GM19324 (cell line): ENCODE measurements around the gene GRP.
"Not testable (repeated sequence)": the region's sequence is repeated elsewhere in the genome, so short reads cannot be mapped to it uniquely, and the experiment has no call there.

Experiments
- ATAC-seq: cut with Tn5 transposase; IDR thresholded peaks from one replicate; pipeline ENCODE4 v1.9.1; 2021; ENCODE audit warnings: mild to moderate bottlenecking, moderate library complexity; ENCODE audit not compliant: unreplicated experiment, low FRiP score

GRP gene

GRCh38 chr18:59228351-59228750 lies 8.4 kb downstream of the GRP start:
- ATAC-seq, result no peak

GRCh38 chr18:59229191-59229590 lies 9.2 kb downstream of the GRP start:
- ATAC-seq, result no peak

GRCh38 chr18:59229701-59230443 lies 9.9 kb downstream of the GRP start:
- no peak for ATAC-seq

GRCh38 chr18:59231114-59231513 lies 11.2 kb downstream of the GRP start:
- no peak for ATAC-seq

- ATAC-seq, result no peak
These were observed 11.9 kb downstream of the GRP start for GRCh38 chr18:59231877-59232276.

- no peak for ATAC-seq
These were observed 12.5 kb downstream of the GRP start for GRCh38 chr18:59232309-59233016.

- no peak for ATAC-seq
These were observed 13.1 kb downstream of the GRP start for GRCh38 chr18:59233017-59233410.

GRCh38 chr18:59238385-59238784 lies 18.4 kb downstream of the GRP start:
- ATAC-seq, result no peak

GRCh38 chr18:59239642-59240041 lies 19.7 kb downstream of the GRP start:
- no peak for ATAC-seq

GRCh38 chr18:59242906-59243305 lies 22.9 kb downstream of the GRP start:
- no peak for ATAC-seq

- no peak for ATAC-seq
These were observed 26.8 kb downstream of the GRP start for GRCh38 chr18:59246796-59247195.

GRCh38 chr18:59249199-59249774 lies 29.3 kb downstream of the GRP start:
- ATAC-seq, result no peak

GRCh38 chr18:59255491-59255890 lies 35.5 kb downstream of the GRP start:
- ATAC-seq, result not testable (repeated sequence)

- ATAC-seq, result not testable (repeated sequence)
These were observed 41.9 kb downstream of the GRP start for GRCh38 chr18:59261842-59262241.

GRCh38 chr18:59262243-59262642 lies 42.3 kb downstream of the GRP start:
- ATAC-seq, result not testable (repeated sequence)

- ATAC-seq, result no peak
These were observed 43.7 kb downstream of the GRP start for GRCh38 chr18:59263661-59264060.

- no peak for ATAC-seq
These were observed 44.2 kb downstream of the GRP start for GRCh38 chr18:59264121-59264571.

GRCh38 chr18:59264651-59265245 lies 44.8 kb downstream of the GRP start:
- no peak for ATAC-seq

GRCh38 chr18:59265246-59265973 lies 45.5 kb downstream of the GRP start:
- ATAC-seq, result peak; percentile 60

- no peak for ATAC-seq
These were observed 46.0 kb downstream of the GRP start for GRCh38 chr18:59265974-59266369.

GRCh38 chr18:59266459-59266858 lies 46.5 kb downstream of the GRP start:
- ATAC-seq, result no peak
